ENCODE measurements around the gene CCNK. TPM values are rescaled to one million over a fixed set of nuclear protein-coding genes. Genes with fewer than 3 reads are reported as not detected.

CCNK gene
- 46.6 TPM for polyA plus RNA-seq (2013, experiment 1 of 2)
- 56.0 TPM for polyA plus RNA-seq (2013, experiment 2 of 2)

DNA sequence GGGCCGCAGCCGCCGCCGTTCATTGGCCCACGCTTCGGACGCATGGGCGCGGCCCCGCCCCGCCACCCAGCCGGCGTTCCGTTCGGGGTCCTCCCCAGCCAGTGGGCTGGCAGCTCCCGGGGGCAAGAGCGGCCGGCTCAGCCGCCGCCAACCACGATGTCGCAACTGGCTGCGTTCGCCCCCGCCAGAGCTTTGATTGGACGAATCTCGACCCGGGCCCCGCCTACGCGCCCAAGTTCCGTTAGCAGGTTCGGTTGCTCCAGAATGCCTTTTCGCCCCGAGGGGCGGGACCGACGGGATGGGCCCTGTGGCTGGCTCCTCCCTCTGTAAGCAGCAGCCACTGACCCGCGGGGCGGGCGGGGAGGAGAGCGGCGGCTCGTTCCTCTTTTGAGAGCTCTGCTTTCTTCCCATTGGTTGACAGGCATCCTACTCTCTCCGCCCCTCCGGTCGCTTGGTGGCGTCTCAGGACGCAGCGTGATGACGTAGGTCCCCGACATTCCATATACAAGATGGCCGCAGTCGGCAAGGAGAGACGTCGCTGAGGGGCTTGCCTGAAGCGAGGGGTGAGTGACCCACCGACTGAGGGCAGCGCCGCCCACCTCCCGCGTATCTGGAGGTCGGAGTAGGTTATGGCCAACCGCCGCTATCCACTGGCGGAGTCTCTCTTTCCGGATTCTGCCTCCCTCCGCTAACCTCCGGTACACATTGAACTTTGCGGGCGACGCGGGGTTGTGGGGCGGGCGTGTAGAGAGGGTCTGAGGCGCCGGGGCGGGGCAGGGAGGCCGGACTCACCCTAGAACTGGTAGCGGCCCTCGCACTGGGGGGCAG, at the start of gene CCNK:
TSS of gene CCNK (plus strand) at position 493 of the 828 bp plus-strand sequence. CDS start 11,269 bp downstream, outside the sequence.
- Histone ChIP-seq H3K4me3 (ENCODE audit: low read length) (peak within 1 kb of the TSS; percentile 95), H3K27ac (ENCODE audit: low read depth, low read length) (peak within 1 kb of the TSS; percentile 94), H3K4me1 (ENCODE audit: insufficient read depth, low read length) (peaks cover 12% of the 10 kb centered on the region), H3K36me3 (ENCODE audit: insufficient read depth, low read length) (no peaks in the 10 kb centered on the region), H3K9ac (ENCODE audit: low read depth, low read length) (peak within 1 kb of the TSS; percentile 89), H3K27me3 (ENCODE audit: insufficient read depth, low read length) (no peaks in the 10 kb centered on the region), H3K9me3 (ENCODE audit: insufficient read depth, low read depth, low read length) (no peaks in the 10 kb centered on the region)
- under 1% methylated on average over 82 of the region's 82 CpGs for WGBS

DNA sequence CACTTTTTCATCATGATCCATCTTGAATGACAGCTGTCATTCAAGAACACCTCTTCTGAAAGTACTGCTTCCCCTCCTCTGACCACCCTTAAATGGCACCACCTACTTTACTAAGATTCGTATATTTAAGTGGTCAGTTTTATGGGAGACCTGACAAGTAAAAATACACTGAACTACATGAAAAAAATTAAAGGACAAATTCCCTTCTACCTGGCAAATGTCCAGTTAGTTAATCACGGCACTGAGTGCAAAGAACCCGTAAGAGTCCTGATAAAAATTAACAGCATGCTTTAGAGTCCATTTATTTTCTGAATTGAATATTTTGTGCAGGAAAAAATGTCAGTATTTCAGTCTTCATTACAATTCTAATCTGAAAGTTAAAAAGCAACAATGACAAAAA, 49.2 kb upstream of the CCNK start:
- Histone ChIP-seq H3K4me1 (ENCODE audit: insufficient read depth, low read length) (no peaks in the 10 kb centered on the region), H3K27me3 (ENCODE audit: insufficient read depth, low read length) (no peaks in the 10 kb centered on the region), H3K36me3 (ENCODE audit: insufficient read depth, low read length) (peaks cover 44% of the 10 kb centered on the region), H3K9me3 (ENCODE audit: insufficient read depth, low read depth, low read length) (peaks cover 10% of the 10 kb centered on the region), H3K9ac (ENCODE audit: low read depth, low read length) (no peak overlapping the region), H3K4me3 (ENCODE audit: low read length) (no peak overlapping the region), H3K27ac (ENCODE audit: low read depth, low read length) (no peak overlapping the region)
- WGBS: 94% methylated on average over 3 of the region's 3 CpGs

DNA sequence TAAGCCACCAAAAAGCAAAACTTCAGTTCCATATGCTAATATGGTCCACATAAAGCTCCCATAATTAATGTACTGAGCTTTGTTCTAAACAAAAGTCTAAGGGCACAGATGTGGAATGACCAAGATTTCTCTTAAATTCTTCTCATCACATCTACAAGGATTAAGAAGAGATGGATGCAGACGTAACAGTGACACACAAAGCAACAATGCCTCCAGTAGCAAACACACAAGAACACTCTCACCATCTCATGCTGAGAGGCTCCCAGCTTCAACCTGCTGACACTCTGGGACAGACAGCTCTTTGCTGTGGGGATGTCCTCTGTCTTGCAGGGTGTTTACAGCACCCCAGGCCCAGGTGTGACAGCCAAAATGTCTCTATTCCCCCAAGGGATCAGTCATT, 48.7 kb upstream of the CCNK start:
- H3K27me3 ChIP-seq (ENCODE audit: insufficient read depth, low read length): no peaks in the 10 kb centered on the region
- peaks cover 10% of the 10 kb centered on the region for H3K9me3 ChIP-seq (ENCODE audit: insufficient read depth, low read depth, low read length)
- H3K4me1 ChIP-seq (ENCODE audit: insufficient read depth, low read length): no peaks in the 10 kb centered on the region
- 94% methylated on average over 1 of the region's 1 CpG for WGBS
- no peak overlapping the region for H3K4me3 ChIP-seq (ENCODE audit: low read length)
- no peak overlapping the region for H3K27ac ChIP-seq (ENCODE audit: low read depth, low read length)
- peaks cover 47% of the 10 kb centered on the region for H3K36me3 ChIP-seq (ENCODE audit: insufficient read depth, low read length)
- H3K9ac ChIP-seq (ENCODE audit: low read depth, low read length): no peak overlapping the region

DNA sequence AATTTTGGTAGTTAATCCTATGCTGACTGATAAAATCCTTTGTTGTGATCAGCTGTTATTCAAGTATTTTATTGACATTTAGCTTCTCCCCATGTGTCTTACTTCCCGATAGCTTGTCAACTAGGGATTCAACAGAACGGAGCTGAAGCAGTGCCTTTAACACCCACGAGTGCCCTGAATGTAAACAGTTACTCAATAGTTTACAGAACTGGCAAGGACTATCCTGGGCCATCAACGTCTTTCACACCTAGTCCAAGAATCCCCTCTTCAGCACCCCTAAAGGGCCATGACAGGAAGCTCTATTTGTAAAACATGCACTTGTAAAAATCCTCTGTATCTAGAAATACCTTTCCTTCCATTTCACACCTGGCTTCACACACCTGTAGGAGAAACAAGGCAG, 45.9 kb upstream of the CCNK start:
- Histone ChIP-seq H3K4me3 (ENCODE audit: low read length) (no peak overlapping the region), H3K9me3 (ENCODE audit: insufficient read depth, low read depth, low read length) (no peaks in the 10 kb centered on the region), H3K36me3 (ENCODE audit: insufficient read depth, low read length) (peaks cover 41% of the 10 kb centered on the region; the same call in 1 of the 2 replicates), H3K4me1 (ENCODE audit: insufficient read depth, low read length) (no peaks in the 10 kb centered on the region), H3K27ac (ENCODE audit: low read depth, low read length) (no peak overlapping the region), H3K27me3 (ENCODE audit: insufficient read depth, low read length) (no peaks in the 10 kb centered on the region), H3K9ac (ENCODE audit: low read depth, low read length) (no peak overlapping the region)
- WGBS: 80% methylated on average over 4 of the region's 4 CpGs

DNA sequence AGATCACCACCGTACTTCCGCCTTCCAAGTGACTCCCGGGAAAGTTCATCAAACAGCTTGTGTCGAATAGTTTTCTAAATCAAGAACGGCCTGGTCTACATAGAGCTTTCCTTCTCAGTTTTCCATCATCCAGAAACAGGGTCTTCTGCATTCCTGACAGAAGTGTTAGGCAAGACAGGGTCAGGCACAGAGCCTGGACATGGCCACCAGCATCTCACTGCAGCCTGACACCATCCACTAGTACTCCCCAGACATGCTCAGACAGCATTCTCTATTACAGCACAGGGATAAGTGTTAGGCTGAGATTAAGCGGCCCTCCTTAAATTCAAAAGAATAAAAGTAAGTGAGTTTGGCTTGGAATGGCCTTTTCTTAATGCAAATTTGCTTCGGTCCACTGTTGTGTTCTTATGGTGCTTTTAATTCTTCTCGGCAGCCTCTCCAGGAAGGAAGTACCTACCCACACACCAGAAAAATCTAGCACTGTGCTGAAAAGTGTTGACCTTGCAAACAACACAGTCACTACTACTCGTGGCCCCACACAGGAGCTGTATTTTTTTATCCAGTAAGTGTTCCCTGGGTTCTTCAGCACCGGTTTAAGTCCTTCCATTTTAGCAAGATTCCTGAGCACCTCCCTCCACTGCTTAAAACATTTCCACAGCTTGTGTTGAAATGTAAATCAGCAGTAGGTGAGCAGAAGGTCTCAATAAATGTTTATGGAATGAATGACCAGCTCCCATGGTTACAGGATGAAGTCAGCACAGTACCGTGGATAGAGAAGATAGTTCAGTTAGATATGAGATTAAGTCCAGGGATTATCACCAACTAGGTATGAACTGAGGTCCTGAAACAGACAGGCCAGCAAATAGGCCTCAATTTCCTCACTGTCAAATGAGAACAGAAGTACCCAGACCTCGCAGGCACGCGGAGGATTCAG, 44.7 kb upstream of the CCNK start:
- H3K9ac ChIP-seq (ENCODE audit: low read depth, low read length): no peak overlapping the region
- peaks cover 41% of the 10 kb centered on the region; the same call in 1 of the 2 replicates for H3K36me3 ChIP-seq (ENCODE audit: insufficient read depth, low read length)
- WGBS: 95% methylated on average over 14 of the region's 14 CpGs
- H3K27me3 ChIP-seq (ENCODE audit: insufficient read depth, low read length): no peaks in the 10 kb centered on the region
- H3K27ac ChIP-seq (ENCODE audit: low read depth, low read length): no peak overlapping the region
- no peak overlapping the region for H3K4me3 ChIP-seq (ENCODE audit: low read length)
- no peaks in the 10 kb centered on the region for H3K9me3 ChIP-seq (ENCODE audit: insufficient read depth, low read depth, low read length)
- no peaks in the 10 kb centered on the region for H3K4me1 ChIP-seq (ENCODE audit: insufficient read depth, low read length)

DNA sequence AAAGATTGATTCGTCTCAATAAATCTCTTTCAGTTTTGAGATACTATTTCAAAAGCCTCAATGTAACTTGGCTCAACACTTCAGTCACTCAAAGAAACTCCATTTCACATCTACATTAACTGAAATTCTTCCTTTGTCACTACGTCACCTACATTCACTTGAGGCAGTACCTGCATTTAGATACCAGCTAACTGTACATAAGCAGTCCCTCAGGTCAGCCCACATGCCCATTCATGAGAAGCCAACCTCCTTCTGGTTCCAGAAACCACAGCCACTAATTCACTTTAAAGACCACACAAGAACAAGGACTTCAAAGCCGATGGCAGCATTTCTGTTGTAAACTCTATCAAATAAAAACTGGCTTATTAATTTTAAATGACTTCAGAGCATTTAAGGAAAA, 43.5 kb upstream of the CCNK start:
- no peaks in the 10 kb centered on the region for H3K9me3 ChIP-seq (ENCODE audit: insufficient read depth, low read depth, low read length)
- no peaks in the 10 kb centered on the region for H3K27me3 ChIP-seq (ENCODE audit: insufficient read depth, low read length)
- peaks cover 37% of the 10 kb centered on the region for H3K36me3 ChIP-seq (ENCODE audit: insufficient read depth, low read length)
- no peak overlapping the region for H3K9ac ChIP-seq (ENCODE audit: low read depth, low read length)
- H3K4me3 ChIP-seq (ENCODE audit: low read length): no peak overlapping the region
- no peak overlapping the region for H3K27ac ChIP-seq (ENCODE audit: low read depth, low read length)
- 81% methylated on average over 3 of the region's 3 CpGs for WGBS
- no peaks in the 10 kb centered on the region for H3K4me1 ChIP-seq (ENCODE audit: insufficient read depth, low read length)

DNA sequence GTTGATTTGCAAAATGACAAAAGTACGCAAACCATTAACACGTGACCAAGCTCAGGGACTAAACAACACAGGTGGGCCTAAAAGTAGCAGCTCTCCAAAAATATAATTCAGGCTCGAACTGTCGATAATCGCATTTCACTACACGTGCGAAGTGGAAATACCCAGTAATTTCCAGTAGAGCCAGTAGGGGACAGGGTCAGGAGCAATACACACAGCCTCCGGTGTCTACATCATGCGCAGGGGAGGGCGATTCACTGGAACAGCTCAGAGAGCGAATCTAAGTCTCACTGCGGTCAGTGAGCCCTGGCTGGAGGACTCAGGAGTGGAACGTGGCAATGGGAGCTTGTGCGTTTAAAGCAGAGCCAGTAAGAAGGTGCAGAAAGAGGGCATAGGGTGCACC, 40.9 kb upstream of the CCNK start:
- Histone ChIP-seq H3K36me3 (ENCODE audit: insufficient read depth, low read length) (peaks cover 31% of the 10 kb centered on the region), H3K4me3 (ENCODE audit: low read length) (no peak overlapping the region), H3K9ac (ENCODE audit: low read depth, low read length) (no peak overlapping the region), H3K27me3 (ENCODE audit: insufficient read depth, low read length) (no peaks in the 10 kb centered on the region), H3K27ac (ENCODE audit: low read depth, low read length) (no peak overlapping the region), H3K9me3 (ENCODE audit: insufficient read depth, low read depth, low read length) (no peaks in the 10 kb centered on the region), H3K4me1 (ENCODE audit: insufficient read depth, low read length) (no peaks in the 10 kb centered on the region)
- 91% methylated on average over 14 of the region's 14 CpGs for WGBS

GRCh38 chr14:99441157-99441870, 39.9 kb upstream of the CCNK start:
- H3K27me3 ChIP-seq (ENCODE audit: insufficient read depth, low read length): no peaks in the 10 kb centered on the region
- H3K4me3 ChIP-seq (ENCODE audit: low read length): no peak overlapping the region
- peaks cover 25% of the 10 kb centered on the region for H3K36me3 ChIP-seq (ENCODE audit: insufficient read depth, low read length)
- no peak overlapping the region for H3K27ac ChIP-seq (ENCODE audit: low read depth, low read length)
- H3K9me3 ChIP-seq (ENCODE audit: insufficient read depth, low read depth, low read length): no peaks in the 10 kb centered on the region
- H3K9ac ChIP-seq (ENCODE audit: low read depth, low read length): no peak overlapping the region
- 90% methylated on average over 11 of the region's 11 CpGs for WGBS
- H3K4me1 ChIP-seq (ENCODE audit: insufficient read depth, low read length): no peaks in the 10 kb centered on the region

GRCh38 chr14:99441918-99442317, 39.3 kb upstream of the CCNK start:
- H3K36me3 ChIP-seq (ENCODE audit: insufficient read depth, low read length): peaks cover 23% of the 10 kb centered on the region
- H3K4me3 ChIP-seq (ENCODE audit: low read length): no peak overlapping the region
- no peak overlapping the region for H3K9ac ChIP-seq (ENCODE audit: low read depth, low read length)
- H3K27me3 ChIP-seq (ENCODE audit: insufficient read depth, low read length): no peaks in the 10 kb centered on the region
- no peaks in the 10 kb centered on the region for H3K9me3 ChIP-seq (ENCODE audit: insufficient read depth, low read depth, low read length)
- no peaks in the 10 kb centered on the region for H3K4me1 ChIP-seq (ENCODE audit: insufficient read depth, low read length)
- 96% methylated on average over 7 of the region's 7 CpGs for WGBS
- H3K27ac ChIP-seq (ENCODE audit: low read depth, low read length): no peak overlapping the region

DNA sequence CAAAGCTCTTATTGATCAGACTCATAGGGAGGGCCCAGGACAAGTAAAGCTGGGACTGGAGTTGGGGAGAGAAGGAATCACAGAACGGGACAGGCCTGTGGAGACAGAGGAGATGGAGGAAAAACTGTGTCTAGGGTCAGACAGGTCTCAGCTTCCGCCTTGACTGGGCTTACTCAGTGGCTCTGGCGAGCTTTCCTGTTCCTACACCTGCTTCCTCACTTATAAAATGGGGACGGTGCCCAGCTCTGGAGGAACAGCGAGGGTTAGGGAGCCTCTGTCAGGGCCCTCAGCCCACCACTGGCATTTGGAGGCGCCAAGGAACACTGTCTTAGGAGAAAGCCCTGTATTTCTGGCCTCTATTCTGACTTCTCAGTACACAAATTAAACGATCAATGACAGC, 35.3 kb upstream of the CCNK start:
- no peaks in the 10 kb centered on the region for H3K4me1 ChIP-seq (ENCODE audit: insufficient read depth, low read length)
- no peaks in the 10 kb centered on the region for H3K27me3 ChIP-seq (ENCODE audit: insufficient read depth, low read length)
- no peak overlapping the region for H3K4me3 ChIP-seq (ENCODE audit: low read length)
- no peak overlapping the region for H3K9ac ChIP-seq (ENCODE audit: low read depth, low read length)
- WGBS: 95% methylated on average over 7 of the region's 7 CpGs
- H3K9me3 ChIP-seq (ENCODE audit: insufficient read depth, low read depth, low read length): no peaks in the 10 kb centered on the region
- H3K36me3 ChIP-seq (ENCODE audit: insufficient read depth, low read length): peaks cover 49% of the 10 kb centered on the region
- no peak overlapping the region for H3K27ac ChIP-seq (ENCODE audit: low read depth, low read length)

All from HUES64 (cell line).